ENCODE results near the gene ATIC. TPM values are rescaled to one million over a fixed set of nuclear protein-coding genes. Genes with fewer than 3 reads are reported as not detected.

Gene ATIC
- total RNA-seq, 4 donors from 2014 or later = 20.5 to 57.6 (median 29.8) TPM

DNA sequence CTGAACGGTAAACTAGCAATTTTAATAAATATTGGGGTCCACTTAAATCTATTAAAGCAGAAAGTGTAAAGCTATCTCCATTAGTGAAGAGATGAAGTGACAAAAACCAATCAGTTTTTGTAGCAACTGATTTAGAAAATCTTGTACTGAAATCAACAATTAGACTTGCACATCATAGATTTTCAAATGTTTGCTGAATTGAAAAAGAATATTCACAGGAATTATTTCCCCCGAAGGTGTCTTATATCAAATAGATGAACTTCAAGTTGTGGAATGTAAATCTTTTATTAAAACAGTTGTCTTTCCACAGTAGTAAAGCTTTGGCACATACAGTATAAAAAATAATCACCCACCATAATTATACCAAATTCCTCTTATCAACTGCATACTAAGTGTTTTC lies 48.7 kb downstream of the ATIC start:
- H3K4me1 ChIP-seq = no peaks in the 10 kb centered on the region
- no peak overlapping the region for H3K27ac ChIP-seq
- H3K36me3 ChIP-seq = no peaks in the 10 kb centered on the region
- H3K4me3 ChIP-seq = no peak overlapping the region
- H3K27me3 ChIP-seq = no peaks in the 10 kb centered on the region
- DNase-seq = no peak
- H3K9me3 ChIP-seq = no peaks in the 10 kb centered on the region
- TF ChIP-seq, protein P1, sequence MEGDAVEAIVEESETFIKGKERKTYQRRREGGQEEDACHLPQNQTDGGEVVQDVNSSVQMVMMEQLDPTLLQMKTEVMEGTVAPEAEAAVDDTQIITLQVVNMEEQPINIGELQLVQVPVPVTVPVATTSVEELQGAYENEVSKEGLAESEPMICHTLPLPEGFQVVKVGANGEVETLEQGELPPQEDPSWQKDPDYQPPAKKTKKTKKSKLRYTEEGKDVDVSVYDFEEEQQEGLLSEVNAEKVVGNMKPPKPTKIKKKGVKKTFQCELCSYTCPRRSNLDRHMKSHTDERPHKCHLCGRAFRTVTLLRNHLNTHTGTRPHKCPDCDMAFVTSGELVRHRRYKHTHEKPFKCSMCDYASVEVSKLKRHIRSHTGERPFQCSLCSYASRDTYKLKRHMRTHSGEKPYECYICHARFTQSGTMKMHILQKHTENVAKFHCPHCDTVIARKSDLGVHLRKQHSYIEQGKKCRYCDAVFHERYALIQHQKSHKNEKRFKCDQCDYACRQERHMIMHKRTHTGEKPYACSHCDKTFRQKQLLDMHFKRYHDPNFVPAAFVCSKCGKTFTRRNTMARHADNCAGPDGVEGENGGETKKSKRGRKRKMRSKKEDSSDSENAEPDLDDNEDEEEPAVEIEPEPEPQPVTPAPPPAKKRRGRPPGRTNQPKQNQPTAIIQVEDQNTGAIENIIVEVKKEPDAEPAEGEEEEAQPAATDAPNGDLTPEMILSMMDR (IDR thresholded peaks at IDR 0.05) = no peak
- intact Hi-C loops (cut with DNase I; ENCODE audit: low total_unique reads) = no loop called here

DNA sequence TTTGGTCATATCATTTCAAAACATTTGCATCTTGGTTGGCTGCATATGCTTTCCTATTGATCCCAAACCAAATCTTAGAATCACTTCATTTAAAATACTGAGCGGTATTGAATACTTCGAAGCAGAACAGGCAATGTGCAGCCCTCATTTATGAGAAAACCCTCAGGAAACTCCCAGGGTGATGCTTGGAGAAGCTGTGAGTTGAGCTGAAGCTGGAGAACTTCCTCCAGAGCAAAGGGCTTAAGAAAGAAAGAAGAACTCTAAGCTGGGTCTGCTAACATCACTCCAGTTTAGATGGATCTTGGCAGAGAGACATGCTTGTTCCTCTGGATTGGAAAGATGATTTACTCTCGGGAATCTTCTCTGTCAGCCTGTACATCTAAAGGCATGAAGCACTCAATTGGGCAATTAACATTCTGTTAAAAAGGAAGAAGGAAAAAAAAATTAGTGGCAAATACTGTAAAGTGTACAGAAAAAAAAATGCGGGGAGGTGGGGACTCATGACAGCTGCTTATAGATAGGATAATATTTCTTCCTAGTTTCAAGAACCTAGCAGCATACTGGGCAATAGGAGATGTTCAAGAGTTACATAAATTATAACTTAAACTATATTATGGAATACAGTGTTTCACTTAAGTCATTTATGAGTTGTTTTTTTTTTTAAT lies 49.5 kb downstream of the ATIC start:
- no peak for DNase-seq
- Histone ChIP-seq H3K36me3 (no peaks in the 10 kb centered on the region), H3K9me3 (no peaks in the 10 kb centered on the region), H3K27me3 (no peaks in the 10 kb centered on the region), H3K27ac (no peak overlapping the region), H3K4me3 (no peak overlapping the region), H3K4me1 (no peaks in the 10 kb centered on the region)
- TF ChIP-seq POLR2A (IDR thresholded peaks at IDR 0.05) = no peak
- TF ChIP-seq, protein P1 (IDR thresholded peaks at IDR 0.05) = no peak
- intact Hi-C loops (cut with DNase I; ENCODE audit: low total_unique reads) = no loop called here

DNA sequence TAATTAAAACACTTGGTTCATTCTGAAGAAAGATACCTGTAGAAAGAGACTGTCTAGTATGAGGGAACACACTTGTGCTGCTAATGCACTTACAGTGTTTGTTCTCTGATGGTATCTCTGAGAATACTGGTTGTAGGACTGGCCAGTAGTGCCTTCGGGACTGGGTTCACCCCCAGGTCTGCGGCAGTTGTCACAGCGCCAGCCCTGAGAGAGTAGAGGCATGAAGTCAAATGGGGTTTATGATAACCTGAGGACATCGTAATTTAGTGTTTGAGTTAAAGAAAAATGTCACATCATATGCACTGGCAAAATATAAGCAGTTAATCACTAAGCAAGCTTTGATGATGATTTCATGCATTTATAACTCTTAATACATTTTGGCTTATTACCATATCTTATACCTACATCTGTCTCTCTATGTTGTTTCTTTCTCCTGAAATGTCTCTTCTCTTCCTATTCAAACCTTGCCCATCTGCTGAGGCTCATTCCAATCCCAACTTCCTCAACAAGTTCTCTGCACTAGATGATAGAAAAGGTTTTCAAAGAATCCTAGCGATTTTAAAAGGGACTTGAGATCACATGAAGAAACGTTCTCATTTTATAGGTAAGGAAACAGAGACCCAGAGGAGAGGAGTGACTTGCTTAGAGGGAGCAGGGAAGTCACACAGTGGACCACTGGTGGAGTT lies 50.2 kb downstream of the ATIC start:
- no peaks in the 10 kb centered on the region for H3K4me1 ChIP-seq
- no peaks in the 10 kb centered on the region for H3K9me3 ChIP-seq
- intact Hi-C loops (cut with DNase I; ENCODE audit: low total_unique reads) = no loop called here
- no peak overlapping the region for H3K4me3 ChIP-seq
- TF ChIP-seq, protein P1 (IDR thresholded peaks at IDR 0.05) = no peak
- no peak for TF ChIP-seq POLR2A (IDR thresholded peaks at IDR 0.05)
- H3K27ac ChIP-seq = no peak overlapping the region
- H3K36me3 ChIP-seq = no peaks in the 10 kb centered on the region
- no peak for DNase-seq
- no peaks in the 10 kb centered on the region for H3K27me3 ChIP-seq

DNA sequence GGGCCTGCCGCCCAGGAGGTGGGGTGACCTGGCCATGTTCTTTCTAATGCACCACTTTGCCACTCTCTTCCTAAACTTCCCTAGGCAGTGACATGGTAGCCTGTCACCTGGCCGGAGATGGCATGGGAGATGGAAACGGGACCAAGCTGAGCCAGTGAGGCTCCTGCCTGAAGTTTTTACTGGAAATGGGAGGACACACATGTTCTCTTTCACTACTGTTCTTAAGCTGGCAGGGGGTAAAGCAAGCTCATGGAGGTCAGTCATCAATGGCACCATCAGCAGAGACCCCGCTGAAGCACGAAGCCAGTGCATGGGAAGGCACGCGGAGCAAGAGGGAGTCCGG lies 50.7 kb downstream of the ATIC start:
- no peak for DNase-seq
- Histone ChIP-seq H3K4me1 (no peaks in the 10 kb centered on the region), H3K4me3 (no peak overlapping the region), H3K36me3 (no peaks in the 10 kb centered on the region), H3K9me3 (no peaks in the 10 kb centered on the region), H3K27me3 (no peaks in the 10 kb centered on the region), H3K27ac (no peak overlapping the region)
- TF ChIP-seq POLR2A (IDR thresholded peaks at IDR 0.05) = no peak
- TF ChIP-seq, protein P1 (IDR thresholded peaks at IDR 0.05) = no peak
- intact Hi-C loops (cut with DNase I; ENCODE audit: low total_unique reads) = no loop called here

DNA sequence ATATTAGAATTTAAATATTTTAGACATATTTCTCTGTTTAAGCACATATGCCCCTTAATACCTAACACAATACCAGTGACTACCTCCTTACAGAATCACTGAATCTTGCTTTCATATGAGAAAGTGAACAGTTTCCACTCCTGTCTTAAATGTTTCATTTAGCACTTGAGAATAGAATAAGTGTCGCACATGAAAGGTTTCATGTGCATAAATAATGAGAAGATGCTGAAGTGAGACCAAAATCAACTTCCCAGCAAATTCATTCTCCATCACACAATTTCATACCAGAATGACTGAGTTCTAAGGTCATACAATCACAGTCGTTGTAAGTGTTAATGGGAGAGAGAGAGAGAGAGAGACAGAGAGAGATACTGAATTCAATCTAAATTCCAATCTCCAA lies 51.2 kb downstream of the ATIC start:
- TF ChIP-seq POLR2A (IDR thresholded peaks at IDR 0.05) = no peak
- TF ChIP-seq, protein P1 (IDR thresholded peaks at IDR 0.05) = no peak
- Histone ChIP-seq H3K27ac (no peak overlapping the region), H3K9me3 (no peaks in the 10 kb centered on the region), H3K4me1 (no peaks in the 10 kb centered on the region), H3K27me3 (no peaks in the 10 kb centered on the region), H3K4me3 (no peak overlapping the region), H3K36me3 (no peaks in the 10 kb centered on the region)
- DNase-seq = no peak
- intact Hi-C loops (cut with DNase I; ENCODE audit: low total_unique reads) = no loop called here

All from uterus (tissue), 4 donors.